Activated CD8-positive, alpha-beta memory T cell treated with anti-CD3 and anti-CD28 coated beads for 36 hours (primary cell): ENCODE measurements around the gene CD4. TPM values are rescaled to one million over a fixed set of nuclear protein-coding genes. Genes with fewer than 3 reads are reported as not detected.

ENCODE experiments used
- CTCF ChIA-PET: fragments of 350-600 bp; sonication (Branson Sonifier 250); formaldehyde crosslinking; loops from one replicate; lab custom pipeline; 2021; ENCODE audit warnings: antibody characterized with exemption; lab: Charles Lee
- POLR2A ChIA-PET: fragments of 350-600 bp; sonication (Branson Sonifier 250); formaldehyde crosslinking; loops from one replicate; lab custom pipeline; 2021; ENCODE audit warnings: antibody characterized with exemption; lab: Charles Lee
- total RNA-seq, 2 experiments: library from RNA; stranded (reverse); gene quantifications; one replicate each; pipeline ENCODE4 v1.2.3, GENCODE V29; 2021

CD4 gene
- total RNA-seq, 2 experiments from 2014 or later: 1.4 to 1.6 TPM

- POLR2A ChIA-PET: no interaction called here
- CTCF ChIA-PET: no interaction called here
Observed at GRCh38 chr12:6817098-6817497, 27.8 kb downstream of the CD4 start.

GRCh38 chr12:6817662-6818157 lies 28.4 kb downstream of the CD4 start:
- CTCF ChIA-PET: no interaction called here

GRCh38 chr12:6818222-6818621 lies 28.9 kb downstream of the CD4 start:
- POLR2A ChIA-PET: no interaction called here
- CTCF ChIA-PET: interaction anchor here (1.1 kb wide), 1 partner anchor 51 kb away, joined by 3 read pairs; no protein-coding TSS in a partner anchor

More at GRCh38 chr12:6817662-6818157, 28.4 kb downstream of the CD4 start:
- POLR2A ChIA-PET: no interaction called here

GRCh38 chr12:6818645-6819044 lies 29.3 kb downstream of the CD4 start:
- POLR2A ChIA-PET: no interaction called here
- CTCF ChIA-PET: interaction anchor here (1.1 kb wide), 1 partner anchor 52 kb away, joined by 3 read pairs; no protein-coding TSS in a partner anchor

GRCh38 chr12:6819106-6820030 lies 30.0 kb downstream of the CD4 start:
- ChIA-PET CTCF (interaction anchor here (0.6 to 1.3 kb wide), 3 partner anchors 35 to 289 kb away, joined by 3 read pairs; no protein-coding TSS in a partner anchor), POLR2A (no interaction called here)

GRCh38 chr12:6820166-6820565 lies 30.8 kb downstream of the CD4 start:
- POLR2A ChIA-PET: no interaction called here
- CTCF ChIA-PET: interaction anchor here (0.6 to 9.6 kb wide), 3 partner anchors 36 to 289 kb away, joined by 3 to 91 read pairs (median 3); partner anchors contain the start of gene MLF2

GRCh38 chr12:6821591-6822425 lies 32.5 kb downstream of the CD4 start, which contains the start of gene GPR162:
TSS of gene GPR162 (plus strand) at chr12:6821821. CDS start at chr12:6823899, 2,078 bp downstream.
- CTCF ChIA-PET: interaction anchor here (1.1 to 9.6 kb wide), 5 partner anchors 13 to 68 kb away, joined by 3 to 91 read pairs (median 5); partner anchors contain the start of gene MLF2
- POLR2A ChIA-PET: interaction anchor here (0.8 kb wide), 1 partner anchor 37 kb away, joined by 3 read pairs; no protein-coding TSS in a partner anchor

GRCh38 chr12:6822426-6823135 lies 33.3 kb downstream of the CD4 start:
- ChIA-PET CTCF (interaction anchor here (0.6 to 9.6 kb wide), 5 partner anchors 14 to 69 kb away, joined by 3 to 91 read pairs (median 5); partner anchors contain the start of gene MLF2), POLR2A (no interaction called here)

- POLR2A ChIA-PET: no interaction called here
- CTCF ChIA-PET: interaction anchor here (1.6 to 9.6 kb wide), 6 partner anchors 12 to 70 kb away, joined by 4 to 91 read pairs (median 10); partner anchors contain the start of gene MLF2
Observed at GRCh38 chr12:6823182-6824084, 34.1 kb downstream of the CD4 start.

- ChIA-PET POLR2A (no interaction called here), CTCF (interaction anchor here (1.0 to 9.6 kb wide), 13 partner anchors 11 to 114 kb away, joined by 3 to 91 read pairs (median 7); partner anchors contain the start of genes CDCA3, GNB3 and MLF2)
Observed at GRCh38 chr12:6824085-6824775, 34.9 kb downstream of the CD4 start.

GRCh38 chr12:6824901-6825381 lies 35.6 kb downstream of the CD4 start:
- ChIA-PET CTCF (interaction anchor here (0.6 to 9.6 kb wide), 24 partner anchors 10 to 181 kb away, joined by 3 to 91 read pairs (median 4); partner anchors contain the start of genes CD4, CDCA3, COPS7A and GNB3), POLR2A (no interaction called here)

GRCh38 chr12:6825398-6826124 lies 36.2 kb downstream of the CD4 start:
- ChIA-PET CTCF (interaction anchor here (0.6 to 9.6 kb wide), 34 partner anchors 10 to 207 kb away, joined by 3 to 91 read pairs (median 4); partner anchors contain the start of genes CD4, CDCA3, COPS7A and GNB3), POLR2A (no interaction called here)

- CTCF ChIA-PET: interaction anchor here (0.8 to 9.6 kb wide), 24 partner anchors 9 to 207 kb away, joined by 3 to 91 read pairs (median 4); partner anchors contain the start of genes CD4, COPS7A, MLF2 and PTMS
- POLR2A ChIA-PET: interaction anchor here (0.7 kb wide), 1 partner anchor 60 kb away, joined by 3 read pairs; no protein-coding TSS in a partner anchor
Observed at GRCh38 chr12:6826125-6826733, 36.9 kb downstream of the CD4 start.

- ChIA-PET POLR2A (interaction anchor here (0.7 kb wide), 1 partner anchor 60 kb away, joined by 3 read pairs; no protein-coding TSS in a partner anchor), CTCF (interaction anchor here (0.6 to 9.6 kb wide), 10 partner anchors 8 to 237 kb away, joined by 3 to 91 read pairs (median 6); partner anchors contain the start of genes COPS7A and MLF2)
Observed at GRCh38 chr12:6826734-6827436, 37.6 kb downstream of the CD4 start.
